ENCODE results near the gene TK1. TPM values are rescaled to one million over a fixed set of nuclear protein-coding genes. Genes with fewer than 3 reads are reported as not detected.

TK1 gene
- polyA plus RNA-seq, 1 experiment = 130 TPM

- H3K27me3 ChIP-seq (ENCODE audit: control insufficient read depth, insufficient read depth, low read length) = no peaks in the 10 kb centered on the region
- POLR2A ChIA-PET = interaction anchor here (0.6 kb wide), 1 partner anchor 86 kb away, joined by 9 read pairs; no protein-coding TSS in a partner anchor
- TF ChIP-seq, protein P1, sequence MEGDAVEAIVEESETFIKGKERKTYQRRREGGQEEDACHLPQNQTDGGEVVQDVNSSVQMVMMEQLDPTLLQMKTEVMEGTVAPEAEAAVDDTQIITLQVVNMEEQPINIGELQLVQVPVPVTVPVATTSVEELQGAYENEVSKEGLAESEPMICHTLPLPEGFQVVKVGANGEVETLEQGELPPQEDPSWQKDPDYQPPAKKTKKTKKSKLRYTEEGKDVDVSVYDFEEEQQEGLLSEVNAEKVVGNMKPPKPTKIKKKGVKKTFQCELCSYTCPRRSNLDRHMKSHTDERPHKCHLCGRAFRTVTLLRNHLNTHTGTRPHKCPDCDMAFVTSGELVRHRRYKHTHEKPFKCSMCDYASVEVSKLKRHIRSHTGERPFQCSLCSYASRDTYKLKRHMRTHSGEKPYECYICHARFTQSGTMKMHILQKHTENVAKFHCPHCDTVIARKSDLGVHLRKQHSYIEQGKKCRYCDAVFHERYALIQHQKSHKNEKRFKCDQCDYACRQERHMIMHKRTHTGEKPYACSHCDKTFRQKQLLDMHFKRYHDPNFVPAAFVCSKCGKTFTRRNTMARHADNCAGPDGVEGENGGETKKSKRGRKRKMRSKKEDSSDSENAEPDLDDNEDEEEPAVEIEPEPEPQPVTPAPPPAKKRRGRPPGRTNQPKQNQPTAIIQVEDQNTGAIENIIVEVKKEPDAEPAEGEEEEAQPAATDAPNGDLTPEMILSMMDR (IDR thresholded peaks at IDR 0.05; ENCODE audit: insufficient read depth, low read depth, low read length) = no peak
- peak overlapping the region; percentile 73 for H3K4me3 ChIP-seq (ENCODE audit: low read depth, low read length)
- no peak for DNase-seq (ENCODE audit: low read depth)
- CTCF ChIA-PET = interaction anchor here (0.9 to 1.3 kb wide), 4 partner anchors 15 to 60 kb away, joined by 3 to 4 read pairs (median 4); no protein-coding TSS in a partner anchor
- H3K36me3 ChIP-seq (ENCODE audit: control insufficient read depth, insufficient read depth, low read length) = peaks cover 5% of the 10 kb centered on the region; the same call in 1 of the 2 replicates
These were observed 17.7 kb downstream of the TK1 start for GRCh38 chr17:78168903-78169793.

- POLR2A ChIA-PET = no interaction called here
These were observed 18.5 kb downstream of the TK1 start, which contains the start of gene SYNGR2 for GRCh38 chr17:78168242-78168902. TSS of gene SYNGR2 (plus strand) at chr17:78168581. CDS start at chr17:78168617, 36 bp downstream.

DNA sequence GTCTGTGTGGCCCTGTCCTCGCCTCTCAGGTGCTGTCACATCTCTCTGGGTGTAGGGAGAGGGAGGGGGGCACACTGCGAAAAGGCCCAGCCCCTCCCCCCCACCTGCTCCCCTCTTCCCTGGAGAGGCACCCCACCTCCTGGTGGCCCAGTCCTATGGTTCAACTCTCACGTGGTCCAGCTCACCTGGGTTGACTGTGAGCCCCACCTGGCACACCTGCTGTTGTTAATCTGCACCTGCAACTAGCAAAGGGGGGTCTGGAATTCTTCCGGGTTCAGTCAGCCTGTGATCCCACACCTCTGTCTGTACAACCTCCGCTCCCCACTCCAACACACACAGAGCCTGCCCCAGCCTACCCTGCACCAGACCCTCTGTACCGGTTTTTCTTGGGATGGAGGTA is 20.4 kb downstream of the TK1 start:
- TF ChIP-seq, protein P1 (IDR thresholded peaks at IDR 0.05; ENCODE audit: insufficient read depth, low read depth, low read length) = no peak
- ChIA-PET CTCF (no interaction called here), POLR2A (no interaction called here)
- DNase-seq (ENCODE audit: low read depth) = no peak
- H3K36me3 ChIP-seq (ENCODE audit: control insufficient read depth, insufficient read depth, low read length) = no peaks in the 10 kb centered on the region; the same call in 1 of the 2 replicates
- no peak overlapping the region for H3K4me3 ChIP-seq (ENCODE audit: low read depth, low read length)
- H3K27me3 ChIP-seq (ENCODE audit: control insufficient read depth, insufficient read depth, low read length) = no peaks in the 10 kb centered on the region

More at GRCh38 chr17:78168242-78168902, 18.5 kb downstream of the TK1 start, which contains the start of gene SYNGR2:
- CTCF ChIA-PET = no interaction called here
- TF ChIP-seq, protein P1 (IDR thresholded peaks at IDR 0.05; ENCODE audit: insufficient read depth, low read depth, low read length) = no peak
- H3K36me3 ChIP-seq (ENCODE audit: control insufficient read depth, insufficient read depth, low read length) = peaks cover 5% of the 10 kb centered on the region; the same call in 1 of the 2 replicates
- H3K4me3 ChIP-seq (ENCODE audit: low read depth, low read length) = peak within 1 kb of the TSS; percentile 73
- no peak for DNase-seq (ENCODE audit: low read depth)
- no peaks in the 10 kb centered on the region for H3K27me3 ChIP-seq (ENCODE audit: control insufficient read depth, insufficient read depth, low read length)

DNA sequence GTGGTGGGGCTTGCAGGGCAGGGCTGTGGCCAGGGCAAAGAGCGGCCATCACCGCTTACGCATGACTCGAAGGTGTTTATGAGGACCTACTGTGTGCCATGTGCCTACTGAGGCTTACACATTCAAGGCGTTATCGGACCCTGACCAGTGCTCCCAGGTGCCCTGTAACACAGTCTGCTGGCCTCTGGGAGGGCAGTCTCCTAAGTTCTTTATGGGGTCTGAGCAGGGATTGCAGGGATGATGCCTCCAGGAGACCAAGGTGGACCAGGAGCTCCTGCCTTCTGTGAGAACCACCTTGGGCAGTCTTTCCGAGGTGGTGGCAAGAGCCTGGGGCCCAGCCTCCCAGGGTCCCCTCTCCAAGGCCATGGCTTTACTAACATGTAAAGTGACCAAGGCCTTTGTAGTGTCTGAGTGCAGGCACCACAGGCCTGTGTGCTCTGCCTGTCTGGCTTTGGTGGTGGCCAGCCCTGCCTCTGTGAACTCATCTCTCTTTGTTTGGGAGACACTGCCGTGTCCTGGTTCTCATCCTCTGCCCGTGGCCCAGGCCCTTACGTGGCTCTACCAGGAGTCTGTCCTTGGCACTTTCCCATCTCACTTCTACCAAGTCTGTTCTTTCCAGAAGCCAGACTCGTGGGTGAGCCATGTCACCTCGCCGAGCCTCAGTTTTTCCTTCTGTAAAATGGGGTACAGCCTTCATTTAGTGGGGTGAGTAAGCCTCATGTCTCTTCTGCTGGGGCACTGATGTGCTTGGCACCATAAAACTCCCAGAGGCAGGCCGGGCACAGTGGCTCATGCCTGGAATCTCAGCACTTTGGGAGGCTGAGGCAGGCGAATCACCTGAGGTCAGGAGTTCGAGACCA is 21.9 kb downstream of the TK1 start:
- DNase-seq (ENCODE audit: low read depth) = no peak
- TF ChIP-seq, protein P1 (IDR thresholded peaks at IDR 0.05; ENCODE audit: insufficient read depth, low read depth, low read length) = no peak
- H3K36me3 ChIP-seq (ENCODE audit: control insufficient read depth, insufficient read depth, low read length) = no peaks in the 10 kb centered on the region
- no peak overlapping the region for H3K4me3 ChIP-seq (ENCODE audit: low read depth, low read length)
- no peaks in the 10 kb centered on the region for H3K27me3 ChIP-seq (ENCODE audit: control insufficient read depth, insufficient read depth, low read length)
- ChIA-PET CTCF (no interaction called here), POLR2A (no interaction called here)

Measured in BJ (cell line).